HG03520 (cell line): ENCODE data around the gene KRTAP10-11.
"Not testable (repeated sequence)": the region's sequence is repeated elsewhere in the genome, so short reads cannot be mapped to it uniquely, and the experiment has no call there.

ENCODE experiments used
- ATAC-seq: cut with Tn5 transposase; IDR thresholded peaks from one replicate; pipeline ENCODE4 v1.9.1; 2021; ENCODE audit warnings: mild to moderate bottlenecking, moderate library complexity; ENCODE audit not compliant: unreplicated experiment

KRTAP10-11 gene

DNA sequence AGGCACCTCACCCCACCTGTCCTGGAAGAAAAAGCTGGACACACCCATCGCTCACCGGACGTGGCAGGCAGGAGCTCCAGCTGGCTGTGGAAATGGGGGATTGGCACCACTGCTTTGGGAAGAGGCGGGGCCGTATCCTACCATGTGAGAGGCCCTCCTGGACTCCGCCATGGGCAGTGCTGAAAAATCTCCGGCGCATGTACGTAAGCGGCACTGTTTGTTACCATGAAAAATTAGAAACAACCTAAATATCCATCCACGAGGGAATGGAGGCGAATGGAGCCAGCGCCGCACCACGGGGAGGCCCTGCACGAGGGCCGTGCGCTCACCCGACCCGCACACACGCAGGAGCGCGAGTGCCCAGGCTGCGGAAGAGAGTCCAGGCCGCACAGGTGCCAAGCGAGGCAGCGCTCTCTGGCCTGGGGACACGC is 31.2 kb upstream of the KRTAP10-11 start:
- ATAC-seq = no peak

GRCh38 chr21:44615466-44615865 is 30.7 kb upstream of the KRTAP10-11 start:
- ATAC-seq = no peak

DNA sequence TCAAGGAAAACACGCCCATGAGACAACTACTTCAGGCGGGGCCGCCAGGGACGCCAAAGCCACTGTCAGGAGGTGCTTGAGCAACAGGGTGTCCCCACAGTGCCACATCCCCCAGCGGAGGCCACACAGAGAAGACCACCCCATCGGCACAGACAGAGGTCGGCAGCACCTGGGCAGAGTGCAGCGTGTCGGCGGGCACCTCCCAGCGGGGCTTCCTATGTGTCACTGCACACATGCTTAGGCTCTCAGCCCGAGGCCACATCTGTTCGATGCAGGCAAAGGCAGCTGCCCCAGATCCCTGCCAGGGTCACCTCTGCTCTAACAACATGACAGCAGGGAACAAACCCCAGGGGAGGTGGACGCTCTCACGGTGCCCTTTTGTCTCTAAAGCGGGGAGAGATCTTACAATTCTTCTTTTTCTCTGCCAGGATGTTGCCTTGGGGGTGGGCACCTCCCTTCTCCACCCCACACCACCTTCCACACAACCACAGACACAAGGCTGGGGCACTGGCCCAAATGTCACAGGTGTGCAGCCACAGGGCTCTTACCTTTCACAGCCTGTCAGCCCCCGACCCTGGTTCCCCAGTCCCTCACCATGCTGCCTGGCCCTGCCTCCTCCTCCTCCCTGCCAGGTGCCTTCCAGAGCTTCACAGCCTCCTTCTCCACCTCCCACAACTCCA is 30.2 kb upstream of the KRTAP10-11 start:
- ATAC-seq = no peak

- ATAC-seq = no peak
Observed at GRCh38 chr21:44616591-44616926, 29.7 kb upstream of the KRTAP10-11 start.

GRCh38 chr21:44617071-44617501 is 29.1 kb upstream of the KRTAP10-11 start:
- ATAC-seq = no peak

DNA sequence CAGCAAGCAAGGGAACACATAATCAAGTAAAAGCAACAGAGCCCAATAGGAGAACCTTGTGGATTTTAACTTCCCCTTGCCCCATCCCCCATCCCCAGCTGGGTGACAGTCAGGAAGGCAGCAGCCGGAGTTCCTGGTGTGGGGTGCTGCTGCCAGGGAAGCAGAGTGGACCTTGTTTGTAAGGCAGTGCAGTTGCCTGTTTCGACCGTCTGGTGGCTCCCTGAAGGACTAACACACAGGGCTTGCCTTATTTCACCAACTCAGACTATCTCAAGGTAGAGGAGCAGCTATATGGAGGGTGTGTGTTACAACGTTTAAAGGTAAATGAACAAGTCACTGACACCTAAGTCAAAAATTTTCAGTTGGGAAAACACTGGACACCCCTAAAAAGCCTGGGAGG is 27.7 kb upstream of the KRTAP10-11 start:
- ATAC-seq = no peak

DNA sequence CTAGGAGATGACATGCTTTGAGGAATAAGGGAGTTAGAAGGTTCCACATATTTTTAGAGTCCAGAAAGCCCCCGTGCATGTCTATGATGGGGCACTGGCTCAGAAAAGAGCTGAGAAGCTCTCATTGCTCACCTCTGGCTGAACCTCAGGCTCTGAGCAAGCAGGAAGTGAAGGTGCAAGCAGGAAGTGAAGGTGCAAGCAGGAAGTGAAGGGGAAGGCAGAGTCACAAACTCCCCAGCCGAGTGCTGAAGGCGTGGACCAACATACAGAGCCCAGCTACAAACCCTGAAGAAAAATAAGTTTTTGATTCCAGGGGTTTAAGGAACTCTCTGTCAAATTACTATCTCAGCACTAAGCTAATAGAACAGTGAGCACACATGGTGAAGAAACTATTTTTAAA is 27.3 kb upstream of the KRTAP10-11 start:
- no peak for ATAC-seq

DNA sequence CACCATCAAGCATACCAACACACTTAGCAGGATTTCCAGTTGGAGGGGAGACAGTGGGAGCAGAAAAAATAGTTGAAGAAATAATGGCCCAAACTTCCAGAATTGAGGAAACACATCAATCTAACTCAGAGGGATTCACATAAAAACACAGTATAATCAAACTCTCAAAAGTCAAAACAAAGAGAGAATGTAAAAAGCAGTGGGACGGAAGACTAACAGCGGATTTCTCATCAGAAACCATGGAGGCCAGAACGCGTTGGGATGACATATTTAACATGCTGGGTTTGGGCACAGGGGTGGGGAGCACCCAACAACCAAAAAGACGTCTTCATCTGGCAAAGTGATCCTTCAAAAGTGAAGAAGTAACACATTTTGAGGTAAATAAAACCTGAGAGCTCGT is 26.3 kb upstream of the KRTAP10-11 start:
- ATAC-seq = no peak

DNA sequence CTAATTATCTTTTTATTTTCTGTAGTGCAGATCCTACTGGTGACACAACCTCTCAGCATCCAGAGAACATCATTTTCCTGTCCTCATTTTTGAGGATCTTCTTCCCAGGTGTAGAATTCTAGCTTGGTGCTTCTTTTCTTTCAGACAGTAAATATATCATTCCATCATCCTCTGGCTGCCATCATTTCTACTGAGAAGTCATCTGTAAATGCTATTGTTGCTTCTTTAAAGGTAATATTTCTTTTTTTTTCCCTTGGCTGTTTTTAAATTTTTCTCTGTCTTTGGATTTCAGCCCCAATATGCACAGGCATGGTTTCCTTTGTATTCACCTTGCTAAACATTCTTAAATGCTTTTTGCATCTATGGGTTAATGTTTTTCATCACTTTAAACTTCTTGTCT is 22.6 kb upstream of the KRTAP10-11 start:
- no peak for ATAC-seq

GRCh38 chr21:44625756-44626155 is 20.5 kb upstream of the KRTAP10-11 start:
- ATAC-seq = no peak

DNA sequence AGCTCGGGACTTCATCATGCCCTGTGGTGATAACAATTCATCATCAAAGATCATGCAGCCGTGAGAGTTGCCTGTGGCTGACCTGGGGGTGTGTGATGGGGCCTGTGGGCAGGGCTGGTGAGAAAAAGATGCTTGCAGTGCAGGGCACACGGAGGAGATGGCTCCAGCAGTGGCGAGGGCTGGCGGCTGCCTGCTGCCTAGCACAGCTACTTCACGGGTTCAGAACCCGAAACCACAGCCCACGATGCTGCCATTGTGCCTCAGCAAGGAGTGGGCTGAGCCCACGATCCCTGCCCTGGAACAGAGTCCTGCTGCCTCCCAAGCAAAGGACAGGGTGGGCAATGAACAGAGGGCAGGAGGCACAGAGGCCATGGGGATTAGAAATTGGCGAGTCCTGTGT is 20.0 kb upstream of the KRTAP10-11 start:
- no peak for ATAC-seq

GRCh38 chr21:44626673-44627143 is 19.5 kb upstream of the KRTAP10-11 start, which contains the start of gene KRTAP10-9:
Gene KRTAP10-9, plus strand, starts transcription at chr21:44627093. Its CDS starts 79 bp downstream, at chr21:44627172.
- no peak for ATAC-seq

DNA sequence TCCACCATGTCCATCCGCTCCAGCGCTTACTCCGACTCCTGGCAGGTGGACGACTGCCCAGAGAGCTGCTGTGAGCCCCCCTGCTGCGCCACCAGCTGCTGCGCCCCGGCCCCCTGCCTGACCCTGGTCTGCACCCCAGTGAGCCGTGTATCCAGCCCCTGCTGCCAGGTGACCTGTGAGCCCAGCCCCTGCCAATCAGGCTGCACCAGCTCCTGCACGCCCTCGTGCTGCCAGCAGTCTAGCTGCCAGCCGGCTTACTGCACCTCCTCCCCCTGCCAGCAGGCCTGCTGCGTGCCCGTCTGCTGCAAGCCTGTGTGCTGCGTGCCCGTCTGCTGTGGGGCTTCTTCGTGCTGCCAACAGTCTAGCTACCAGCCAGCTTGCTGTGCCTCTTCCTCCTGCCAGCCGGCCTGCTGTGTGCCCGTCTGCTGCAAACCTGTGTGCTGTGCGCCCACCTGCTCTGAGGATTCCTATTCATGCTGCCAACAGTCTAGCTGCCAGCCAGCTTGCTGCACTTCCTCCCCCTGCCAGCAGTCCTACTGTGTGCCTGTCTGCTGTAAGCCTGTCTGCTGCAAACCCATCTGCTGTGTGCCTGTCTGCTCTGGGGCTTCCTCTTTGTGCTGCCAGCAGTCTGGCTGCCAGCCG is 18.9 kb upstream of the KRTAP10-11 start:
- ATAC-seq = not testable (repeated sequence)

GRCh38 chr21:44627831-44628233 is 18.4 kb upstream of the KRTAP10-11 start:
- ATAC-seq = not testable (repeated sequence)

- no peak for ATAC-seq
Observed at GRCh38 chr21:44628707-44629391, 17.4 kb upstream of the KRTAP10-11 start.

- ATAC-seq = no peak
Observed at GRCh38 chr21:44630440-44630839, 15.8 kb upstream of the KRTAP10-11 start.

GRCh38 chr21:44632067-44632466 is 14.1 kb upstream of the KRTAP10-11 start:
- no peak for ATAC-seq

GRCh38 chr21:44636209-44637017 is 9.8 kb upstream of the KRTAP10-11 start:
- no peak for ATAC-seq

- no peak for ATAC-seq
Observed at GRCh38 chr21:44637018-44637850, 9.0 kb upstream of the KRTAP10-11 start, which contains the start of gene KRTAP10-10. Gene KRTAP10-10, plus strand, starts transcription at chr21:44637356. Its CDS starts 62 bp downstream, at chr21:44637418.

DNA sequence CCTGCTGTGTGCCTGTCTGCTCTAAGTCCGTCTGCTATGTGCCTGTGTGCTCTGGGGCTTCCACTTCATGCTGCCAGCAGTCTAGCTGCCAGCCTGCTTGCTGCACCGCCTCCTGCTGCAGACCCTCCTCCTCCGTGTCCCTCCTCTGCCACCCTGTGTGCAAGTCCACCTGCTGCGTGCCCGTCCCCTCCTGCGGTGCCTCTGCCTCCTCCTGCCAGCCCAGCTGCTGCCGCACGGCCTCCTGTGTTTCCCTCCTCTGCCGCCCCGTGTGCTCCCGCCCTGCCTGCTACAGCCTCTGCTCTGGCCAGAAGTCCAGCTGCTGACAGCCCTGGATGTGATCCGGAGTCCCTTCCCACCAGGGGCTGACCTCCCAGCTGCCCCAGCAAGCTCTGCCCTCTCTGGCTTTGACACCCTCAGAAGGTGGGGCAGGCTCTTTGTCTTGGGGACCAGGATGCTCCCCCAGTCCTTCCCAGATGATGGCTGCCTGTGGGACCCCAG is 8.3 kb upstream of the KRTAP10-11 start:
- not testable (repeated sequence) for ATAC-seq
